Gastrocnemius medialis (tissue), 4 donors: ENCODE measurements around the gene GJD2. TPM values are rescaled to one million over a fixed set of nuclear protein-coding genes. Genes with fewer than 3 reads are reported as not detected.

Experiments used
- ATAC-seq, 2 donors: fragments of 150-250 bp; one replicate each; pipeline ENCODE4 v1.9.1; 2016
- DNase-seq, 2 donors: peaks; one replicate each; pipeline ENCODE4 v3.0.0-alpha.2; 2019
- H3K27ac ChIP-seq, 4 donors: fragments of 200-600 bp; sonication (generic); 1 replicate in 1 of 4; 2 replicates in 3 of 4; pipeline ENCODE4 v1.5.1; 2016 to 2018; ENCODE audit warnings: mild to moderate bottlenecking in 2 of 4, moderate library complexity in 1 of 4
- H3K27me3 ChIP-seq, 3 donors: fragments of 200-600 bp; sonication (generic) in 2 of 3; 1 replicate in 1 of 3; 2 replicates in 2 of 3; pipeline versions ENCODE4 v1.5.1 to v1.6.0; 2016 to 2019; ENCODE audit warnings: mild to moderate bottlenecking in 1 of 3, moderate library complexity in 1 of 3
- H3K36me3 ChIP-seq, 2 donors: fragments of 200-600 bp; sonication (generic) in 1 of 2; one replicate each; pipeline ENCODE4 v1.5.1; 2017 to 2018
- H3K4me1 ChIP-seq, 2 donors: fragments of 200-600 bp; sonication (generic) in 1 of 2; one replicate each; pipeline ENCODE4 v1.5.1; 2016 to 2017; ENCODE audit warnings: mild to moderate bottlenecking in 2 of 2
- H3K4me3 ChIP-seq, 4 donors: fragments of 200-600 bp; sonication (generic) in 3 of 4; 1 replicate in 1 of 4; 2 replicates in 3 of 4; pipeline ENCODE4 v1.5.1; 2016 to 2019; ENCODE audit warnings: mild to moderate bottlenecking in 2 of 4
- H3K9me3 ChIP-seq, 3 donors: fragments of 200-600 bp; sonication (generic) in 2 of 3; 1 replicate in 1 of 3; 2 replicates in 2 of 3; pipeline ENCODE4 v1.5.1; 2016 to 2019
- POLR2A ChIP-seq, 2 donors: fragments of 450-650 bp; IDR thresholded peaks; one replicate each; pipeline ENCODE4 v1.6.1; 2017; ENCODE audit warnings: antibody characterized with exemption in 2 of 2, mild to moderate bottlenecking in 2 of 2, moderate library complexity in 2 of 2
- in situ Hi-C, 4 donors: fragments of 200-750 bp; cut with MboI; loops; one replicate each; pipeline versions ENCODE4 v1.15.0 to v1.8.0; 2017; ENCODE audit warnings: low sequenced_read_pairs in 4 of 4
- intact Hi-C: fragments of 100-400 bp; cut with DNase I; formaldehyde crosslinking; loops from one replicate; pipeline ENCODE4 v1.15.1; 2023; ENCODE audit warnings: low total_unique reads
- total RNA-seq, 4 donors: library from RNA; depleted of rRNA; stranded (reverse); fragments of >200 nt; gene quantifications; one replicate each; pipeline versions ENCODE4 v1.1.0 to v1.2.3, GENCODE V29; 2016
- TF ChIP-seq, protein P1 (sequence below), 5 experiments: fragments of 450-650 bp in 3 of 5; fragments of 200-600 bp in 2 of 5; sonication (generic) in 2 of 5; IDR thresholded peaks in 4 of 5; conservative IDR thresholded peaks in 1 of 5; 1 replicate in 4 of 5; 2 replicates in 1 of 5; pipeline ENCODE4 v1.5.1; 2016 to 2019; ENCODE audit warnings: antibody characterized with exemption in 5 of 5, mild to moderate bottlenecking in 3 of 5, moderate library complexity in 3 of 5

GJD2 gene
- total RNA-seq, 4 donors from 2014 or later = not detected

DNA sequence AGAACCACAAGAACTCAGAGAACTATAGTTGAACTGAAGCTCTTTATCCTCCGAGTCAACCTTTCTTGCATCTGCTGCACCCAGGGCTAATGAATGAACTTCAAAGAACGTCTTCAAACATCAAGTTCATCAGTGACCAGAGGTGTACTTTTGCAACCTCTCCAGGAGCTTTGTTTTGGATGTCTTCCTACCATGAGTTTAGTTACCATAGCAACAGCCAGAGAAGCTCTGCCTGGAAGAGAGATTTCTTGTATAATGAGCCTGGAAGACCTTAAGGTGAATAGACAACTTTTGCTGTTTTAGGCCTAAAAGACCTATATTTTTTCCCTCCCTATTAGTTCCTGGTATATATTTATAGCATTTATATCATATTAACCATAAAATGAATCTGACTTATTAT lies 31.4 kb upstream of the GJD2 start:
- Histone ChIP-seq H3K27me3 (no peaks in the 10 kb centered on the region), H3K27ac (no peak overlapping the region), H3K36me3 (peaks cover 0 to 5% of the 10 kb centered on the region in 2 donors), H3K4me3 (no peak overlapping the region), H3K4me1 (no peaks in the 10 kb centered on the region), H3K9me3 (no peaks in the 10 kb centered on the region)
- DNase-seq (no peak), ATAC-seq (no peak)
- in situ Hi-C loops (no loop called here), intact Hi-C loops (no loop called here)
- no peak for TF ChIP-seq POLR2A (IDR thresholded peaks at IDR 0.05)
- TF ChIP-seq, protein P1, sequence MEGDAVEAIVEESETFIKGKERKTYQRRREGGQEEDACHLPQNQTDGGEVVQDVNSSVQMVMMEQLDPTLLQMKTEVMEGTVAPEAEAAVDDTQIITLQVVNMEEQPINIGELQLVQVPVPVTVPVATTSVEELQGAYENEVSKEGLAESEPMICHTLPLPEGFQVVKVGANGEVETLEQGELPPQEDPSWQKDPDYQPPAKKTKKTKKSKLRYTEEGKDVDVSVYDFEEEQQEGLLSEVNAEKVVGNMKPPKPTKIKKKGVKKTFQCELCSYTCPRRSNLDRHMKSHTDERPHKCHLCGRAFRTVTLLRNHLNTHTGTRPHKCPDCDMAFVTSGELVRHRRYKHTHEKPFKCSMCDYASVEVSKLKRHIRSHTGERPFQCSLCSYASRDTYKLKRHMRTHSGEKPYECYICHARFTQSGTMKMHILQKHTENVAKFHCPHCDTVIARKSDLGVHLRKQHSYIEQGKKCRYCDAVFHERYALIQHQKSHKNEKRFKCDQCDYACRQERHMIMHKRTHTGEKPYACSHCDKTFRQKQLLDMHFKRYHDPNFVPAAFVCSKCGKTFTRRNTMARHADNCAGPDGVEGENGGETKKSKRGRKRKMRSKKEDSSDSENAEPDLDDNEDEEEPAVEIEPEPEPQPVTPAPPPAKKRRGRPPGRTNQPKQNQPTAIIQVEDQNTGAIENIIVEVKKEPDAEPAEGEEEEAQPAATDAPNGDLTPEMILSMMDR (IDR thresholded peaks at IDR 0.05 in 4 of 5, conservative IDR thresholded peaks at IDR 0.05 in 1 of 5) = no peak

DNA sequence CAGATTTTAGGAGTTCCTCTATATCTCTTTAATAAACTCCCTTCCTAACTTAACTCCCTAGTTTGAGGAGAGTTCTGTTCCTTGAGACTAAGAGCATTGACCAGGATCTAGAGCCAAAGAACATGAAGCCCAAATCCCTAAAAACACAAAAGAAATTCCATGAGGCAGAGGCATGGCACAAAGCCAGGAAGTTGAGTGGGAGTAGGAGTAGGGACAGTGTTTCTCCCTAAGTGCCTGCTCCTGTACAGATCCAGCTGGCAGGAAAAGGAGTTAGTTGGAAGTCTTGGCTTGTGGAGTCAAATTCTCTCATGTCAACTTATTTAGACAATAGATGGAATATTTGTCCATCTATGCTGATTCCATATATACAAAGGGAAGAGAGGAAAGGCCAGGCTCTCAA lies 29.2 kb upstream of the GJD2 start:
- in situ Hi-C loops = no loop called here
- TF ChIP-seq, protein P1 (IDR thresholded peaks at IDR 0.05 in 4 of 5, conservative IDR thresholded peaks at IDR 0.05 in 1 of 5) = no peak
- no peak for TF ChIP-seq POLR2A (IDR thresholded peaks at IDR 0.05)
- H3K27me3 ChIP-seq = no peaks in the 10 kb centered on the region
- H3K27ac ChIP-seq = no peak overlapping the region
- no peaks in the 10 kb centered on the region for H3K36me3 ChIP-seq
- intact Hi-C loops = no loop called here
- H3K4me3 ChIP-seq = no peak overlapping the region
- H3K9me3 ChIP-seq = no peaks in the 10 kb centered on the region
- H3K4me1 ChIP-seq = no peaks in the 10 kb centered on the region
- ATAC-seq (no peak), DNase-seq (no peak)

DNA sequence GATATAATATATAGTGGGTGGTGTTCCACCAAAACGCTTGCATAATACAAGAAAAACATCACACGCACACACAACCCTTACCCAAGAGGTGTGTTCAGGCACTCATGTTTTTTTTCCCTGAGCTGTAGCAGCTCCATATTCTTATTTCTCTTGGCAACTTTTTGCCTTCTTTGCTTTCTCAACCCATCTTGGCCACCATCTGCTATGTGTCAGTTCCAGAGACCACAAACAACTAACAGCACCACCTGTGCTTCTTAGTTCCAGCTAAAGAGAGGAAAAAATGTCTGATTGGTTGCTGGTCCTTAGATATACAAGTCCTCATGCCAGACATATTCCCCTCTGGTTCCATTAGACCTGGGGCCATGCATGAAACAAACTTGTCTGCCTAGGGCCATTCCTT lies 28.6 kb upstream of the GJD2 start:
- no peaks in the 10 kb centered on the region for H3K4me1 ChIP-seq
- TF ChIP-seq, protein P1 (IDR thresholded peaks at IDR 0.05 in 4 of 5, conservative IDR thresholded peaks at IDR 0.05 in 1 of 5) = no peak
- TF ChIP-seq POLR2A (IDR thresholded peaks at IDR 0.05) = no peak
- in situ Hi-C loops (no loop called here), intact Hi-C loops (no loop called here)
- no peaks in the 10 kb centered on the region for H3K9me3 ChIP-seq
- ATAC-seq (no peak), DNase-seq (no peak)
- no peaks in the 10 kb centered on the region for H3K27me3 ChIP-seq
- no peaks in the 10 kb centered on the region for H3K36me3 ChIP-seq
- no peak overlapping the region for H3K27ac ChIP-seq
- H3K4me3 ChIP-seq = no peak overlapping the region

DNA sequence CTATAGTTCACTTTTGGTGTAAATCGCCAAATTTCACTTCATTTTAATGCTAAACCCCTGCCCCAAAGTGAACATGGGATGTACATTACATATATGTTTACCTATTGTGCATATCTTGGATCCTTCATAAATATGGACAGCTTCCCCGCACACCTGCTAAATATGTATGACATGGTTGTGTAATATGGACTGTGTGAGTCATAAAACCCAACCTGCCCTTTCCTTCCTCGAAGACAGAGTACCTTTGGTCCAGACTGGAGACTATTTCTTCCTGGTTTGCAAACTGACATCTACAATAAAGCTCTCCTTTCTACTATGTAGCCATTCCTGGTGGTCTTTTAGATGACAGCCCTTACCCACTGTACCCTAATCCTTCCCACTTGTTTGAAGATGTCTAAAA lies 28.1 kb upstream of the GJD2 start:
- Histone ChIP-seq H3K27me3 (no peaks in the 10 kb centered on the region), H3K36me3 (no peaks in the 10 kb centered on the region), H3K4me1 (no peaks in the 10 kb centered on the region), H3K9me3 (no peaks in the 10 kb centered on the region), H3K4me3 (no peak overlapping the region), H3K27ac (no peak overlapping the region)
- DNase-seq (no peak), ATAC-seq (no peak)
- TF ChIP-seq, protein P1 (IDR thresholded peaks at IDR 0.05 in 4 of 5, conservative IDR thresholded peaks at IDR 0.05 in 1 of 5) = no peak
- TF ChIP-seq POLR2A (IDR thresholded peaks at IDR 0.05) = no peak
- in situ Hi-C loops = no loop called here
- intact Hi-C loops = no loop called here

DNA sequence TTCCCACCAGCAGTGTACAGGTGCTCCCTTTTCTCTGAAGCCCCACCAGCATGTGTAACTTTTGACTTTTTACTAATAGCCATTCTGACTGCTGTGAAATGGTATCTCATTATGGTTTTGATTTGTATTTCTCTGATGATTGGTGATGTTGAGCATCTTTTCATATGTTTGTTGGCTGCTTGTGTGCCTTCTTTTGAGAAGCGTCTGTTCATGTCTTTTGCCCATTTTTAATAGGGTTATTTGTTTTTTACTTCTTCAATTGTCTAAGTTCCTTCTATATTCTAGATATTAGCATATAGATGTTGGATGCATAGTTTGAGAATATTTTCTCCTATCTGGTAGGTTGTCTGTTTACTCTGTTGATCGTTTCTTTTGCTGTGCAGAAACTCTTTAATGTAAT lies 25.9 kb upstream of the GJD2 start:
- in situ Hi-C loops (no loop called here), intact Hi-C loops (no loop called here)
- no peaks in the 10 kb centered on the region for H3K9me3 ChIP-seq
- no peaks in the 10 kb centered on the region for H3K27me3 ChIP-seq
- H3K4me3 ChIP-seq = no peak overlapping the region
- H3K4me1 ChIP-seq = no peaks in the 10 kb centered on the region
- TF ChIP-seq, protein P1 (IDR thresholded peaks at IDR 0.05 in 4 of 5, conservative IDR thresholded peaks at IDR 0.05 in 1 of 5) = no peak
- no peak for TF ChIP-seq POLR2A (IDR thresholded peaks at IDR 0.05)
- no peak overlapping the region for H3K27ac ChIP-seq
- no peak for DNase-seq
- ATAC-seq = no peak
- H3K36me3 ChIP-seq = no peaks in the 10 kb centered on the region
